ENCODE results near the gene SPAG16.

Gene SPAG16

GRCh38 chr2:214311031-214311533 is 1026.8 kb downstream of the SPAG16 start:
- no peak for DNase-seq

GRCh38 chr2:214311931-214312749 is 1027.9 kb downstream of the SPAG16 start:
- DNase-seq = no peak

GRCh38 chr2:214315324-214315723 is 1031.1 kb downstream of the SPAG16 start:
- DNase-seq = no peak

- no peak for DNase-seq
Measured at GRCh38 chr2:214320211-214320610, 1035.9 kb downstream of the SPAG16 start.

GRCh38 chr2:214322662-214323061 is 1038.4 kb downstream of the SPAG16 start:
- DNase-seq = no peak

GRCh38 chr2:214325404-214325803 is 1041.1 kb downstream of the SPAG16 start:
- DNase-seq = no peak

- no peak for DNase-seq
Measured at GRCh38 chr2:214328941-214329340, 1044.7 kb downstream of the SPAG16 start.

GRCh38 chr2:214341646-214342045 is 1057.4 kb downstream of the SPAG16 start:
- DNase-seq = no peak

GRCh38 chr2:214358506-214358905 is 1074.2 kb downstream of the SPAG16 start:
- DNase-seq = no peak

GRCh38 chr2:214361116-214361515 is 1076.9 kb downstream of the SPAG16 start:
- no peak for DNase-seq

- no peak for DNase-seq
Measured at GRCh38 chr2:214365549-214365948, 1081.3 kb downstream of the SPAG16 start.

- no peak for DNase-seq
Measured at GRCh38 chr2:214367171-214367570, 1082.9 kb downstream of the SPAG16 start.

GRCh38 chr2:214376618-214377285 is 1092.5 kb downstream of the SPAG16 start:
- no peak for DNase-seq

- DNase-seq = no peak
Measured at GRCh38 chr2:214377286-214377624, 1093.0 kb downstream of the SPAG16 start.

- DNase-seq = no peak
Measured at GRCh38 chr2:214378455-214379103, 1094.3 kb downstream of the SPAG16 start.

GRCh38 chr2:214379227-214379626 is 1095.0 kb downstream of the SPAG16 start:
- no peak for DNase-seq

GRCh38 chr2:214380681-214381080 is 1096.4 kb downstream of the SPAG16 start:
- no peak for DNase-seq

- DNase-seq = no peak
Measured at GRCh38 chr2:214382229-214382628, 1098.0 kb downstream of the SPAG16 start.

GRCh38 chr2:214386720-214387119 is 1102.5 kb downstream of the SPAG16 start:
- DNase-seq = no peak

- no peak for DNase-seq
Measured at GRCh38 chr2:214389334-214389733, 1105.1 kb downstream of the SPAG16 start.

- no peak for DNase-seq
Measured at GRCh38 chr2:214393796-214394195, 1109.5 kb downstream of the SPAG16 start.

- DNase-seq = no peak
Measured at GRCh38 chr2:214395040-214395439, 1110.8 kb downstream of the SPAG16 start.

- no peak for DNase-seq
Measured at GRCh38 chr2:214401580-214401979, 1117.3 kb downstream of the SPAG16 start.

Data from activated CD4-positive, CD25-positive, alpha-beta regulatory T cell (primary cell).